H1 (cell line): Measurements from ENCODE around the gene VPS51. TPM values are rescaled to one million over a fixed set of nuclear protein-coding genes. Genes with fewer than 3 reads are reported as not detected.

Experiments
- CBX5 ChIP-seq: fragments of 300-800, 300-1000 bp; sonication (generic); IDR thresholded peaks from 2 replicates; pipeline ENCODE4 v1.7.1; 2016; ENCODE audit warnings: antibody characterized with exemption, low read length, low read depth
- KDM4A ChIP-seq: IDR thresholded peaks from one replicate; pipeline ENCODE4 v1.7.1; 2012; ENCODE audit warnings: low read depth, mild to moderate bottlenecking, moderate library complexity, low read length, inconsistent platforms; ENCODE audit not compliant: severe bottlenecking
- SIRT6 ChIP-seq: IDR thresholded peaks from one replicate; pipeline ENCODE4 v1.7.1; 2012; ENCODE audit warnings: low read length, inconsistent platforms
- polyA plus RNA-seq, 7 experiments: library from polyadenylated mRNA; depleted of rRNA in 3 of 7; stranded (reverse) in 5 of 7; unstranded in 2 of 7; fragments of >200 nt in 5 of 7; fragments of 200-250 nt in 2 of 7; gene quantifications; 1 replicate in 5 of 7; 2 replicates in 1 of 7; 4 replicates in 1 of 7; pipeline versions ENCODE4 v1.2.1 to v1.2.3, GENCODE V29; 2011 to 2013; ENCODE audit warnings: missing spikeins in 2 of 7, mixed read lengths in 2 of 7
- total RNA-seq: library from RNA; stranded (reverse); fragmentation: NEBNext Ultra II Directional; extraction: Animal tissue kit (Norgen Biotek cat#: 25700); gene quantifications from 2 replicates; pipeline ENCODE4 v1.2.1, GENCODE V29; 2021

Gene VPS51
- total and polyA plus RNA-seq, 2 of the 8 experiments (the other 6 are each of a cell fraction or from before 2014, with no cell fraction given), result 97.4 to 142 TPM

DNA sequence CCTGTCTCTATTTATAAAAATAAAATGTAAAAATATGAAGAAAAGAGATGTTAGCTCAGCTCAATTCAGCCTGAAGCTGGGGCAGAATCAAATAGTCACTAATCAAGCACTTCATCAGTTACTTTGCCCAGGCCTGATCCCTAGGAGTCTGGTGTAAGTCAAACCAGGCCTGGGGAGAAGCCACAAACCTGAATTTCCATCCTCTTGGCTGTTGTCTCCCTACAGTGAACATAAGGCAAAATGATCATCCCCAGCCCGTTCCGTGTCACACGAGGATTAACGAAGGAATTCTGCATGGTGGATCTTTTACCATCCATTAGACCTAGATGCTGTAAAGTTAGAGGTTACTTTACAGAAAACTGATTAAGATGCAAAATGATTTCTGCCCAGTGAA lies 31.2 kb upstream of the VPS51 start (continued):
- TF ChIP-seq KDM4A (no peak), SIRT6 (no peak), CBX5 (no peak)
